Suprapubic skin (tissue), 4 donors: ENCODE measurements around the gene MRPL27. TPM values are rescaled to one million over a fixed set of nuclear protein-coding genes. Genes with fewer than 3 reads are reported as not detected.

ENCODE experiments used
- DNase-seq, 2 donors: peaks; one replicate each; pipeline ENCODE4 v3.0.0-alpha.2; 2019; ENCODE audit warnings: low spot score in 2 of 2
- H3K27ac ChIP-seq: fragments of 200-600 bp; sonication (generic); one replicate; pipeline ENCODE4 v1.5.1; 2019
- H3K27me3 ChIP-seq: fragments of 200-600 bp; sonication (generic); one replicate; pipeline ENCODE4 v1.5.1; 2019
- H3K36me3 ChIP-seq: fragments of 200-600 bp; sonication (generic); one replicate; pipeline ENCODE4 v1.5.1; 2019
- H3K4me1 ChIP-seq: fragments of 200-600 bp; sonication (generic); one replicate; pipeline ENCODE4 v1.5.1; 2019
- H3K4me3 ChIP-seq: fragments of 200-600 bp; sonication (generic); one replicate; pipeline ENCODE4 v1.5.1; 2019; ENCODE audit warnings: mild to moderate bottlenecking
- H3K9me3 ChIP-seq: fragments of 200-600 bp; sonication (generic); one replicate; pipeline ENCODE4 v1.5.1; 2019
- EP300 ChIP-seq: sonication (generic); formaldehyde crosslinking; IDR thresholded peaks from one replicate; pipeline ENCODE4 v1.6.1; 2017; ENCODE audit warnings: antibody characterized with exemption
- POLR2A ChIP-seq, 2 donors: fragments of 450-650 bp; IDR thresholded peaks; one replicate each; pipeline ENCODE4 v1.6.1; 2017; ENCODE audit warnings: antibody characterized with exemption in 2 of 2, mild to moderate bottlenecking in 2 of 2, moderate library complexity in 2 of 2
- POLR2AphosphoS5 ChIP-seq, 3 donors: sonication (generic); formaldehyde crosslinking; IDR thresholded peaks; one replicate each; pipeline ENCODE4 v1.6.1; 2017; ENCODE audit warnings: antibody characterized with exemption in 3 of 3
- WGBS: methylation state at CpG from one replicate; pipeline ENCODE4 v1.1.5; 2018; 5-methylcytosine and 5-hydroxymethylcytosine counted together
- total RNA-seq, 4 donors: library from RNA; depleted of rRNA; stranded (reverse); fragments of >200 nt; gene quantifications; one replicate each; pipeline ENCODE4 v1.1.0, GENCODE V29; 2016
- TF ChIP-seq, protein P1 (sequence below), 2 donors: fragments of 200-600 bp in 1 of 2; fragments of 450-650 bp in 1 of 2; sonication (generic) in 1 of 2; IDR thresholded peaks; one replicate each; pipeline ENCODE4 v1.5.1; 2016 to 2019; ENCODE audit warnings: antibody characterized with exemption in 2 of 2, mild to moderate bottlenecking in 1 of 2, moderate library complexity in 1 of 2

The MRPL27 gene
- total RNA-seq, 4 donors from 2014 or later = 60.3 to 87.7 (median 65.3) TPM

DNA sequence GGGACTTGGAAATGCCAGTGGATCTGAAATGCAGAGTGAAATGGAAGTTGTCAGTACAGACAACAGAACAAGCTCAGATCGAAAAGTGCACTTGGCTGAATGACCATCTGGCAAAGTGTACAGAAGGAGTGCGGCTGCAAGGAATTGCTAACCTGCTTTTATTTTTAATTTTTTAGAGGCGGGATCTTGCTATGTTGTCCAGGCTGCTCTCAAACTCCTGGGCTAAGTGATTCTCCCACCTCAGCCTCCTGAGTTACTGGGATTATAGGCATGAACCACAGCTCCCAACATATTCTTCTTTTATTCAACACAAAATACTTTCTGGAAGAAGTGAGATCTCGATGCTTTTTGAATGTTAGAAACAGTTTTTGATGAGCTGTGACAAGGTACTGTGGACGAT is 20.7 kb upstream of the MRPL27 start:
- H3K27ac ChIP-seq = no peak overlapping the region
- WGBS = 91% methylated on average over 5 of the region's 5 CpGs
- H3K9me3 ChIP-seq = no peaks in the 10 kb centered on the region
- peaks cover 53% of the 10 kb centered on the region for H3K36me3 ChIP-seq
- TF ChIP-seq, protein P1, sequence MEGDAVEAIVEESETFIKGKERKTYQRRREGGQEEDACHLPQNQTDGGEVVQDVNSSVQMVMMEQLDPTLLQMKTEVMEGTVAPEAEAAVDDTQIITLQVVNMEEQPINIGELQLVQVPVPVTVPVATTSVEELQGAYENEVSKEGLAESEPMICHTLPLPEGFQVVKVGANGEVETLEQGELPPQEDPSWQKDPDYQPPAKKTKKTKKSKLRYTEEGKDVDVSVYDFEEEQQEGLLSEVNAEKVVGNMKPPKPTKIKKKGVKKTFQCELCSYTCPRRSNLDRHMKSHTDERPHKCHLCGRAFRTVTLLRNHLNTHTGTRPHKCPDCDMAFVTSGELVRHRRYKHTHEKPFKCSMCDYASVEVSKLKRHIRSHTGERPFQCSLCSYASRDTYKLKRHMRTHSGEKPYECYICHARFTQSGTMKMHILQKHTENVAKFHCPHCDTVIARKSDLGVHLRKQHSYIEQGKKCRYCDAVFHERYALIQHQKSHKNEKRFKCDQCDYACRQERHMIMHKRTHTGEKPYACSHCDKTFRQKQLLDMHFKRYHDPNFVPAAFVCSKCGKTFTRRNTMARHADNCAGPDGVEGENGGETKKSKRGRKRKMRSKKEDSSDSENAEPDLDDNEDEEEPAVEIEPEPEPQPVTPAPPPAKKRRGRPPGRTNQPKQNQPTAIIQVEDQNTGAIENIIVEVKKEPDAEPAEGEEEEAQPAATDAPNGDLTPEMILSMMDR (IDR thresholded peaks at IDR 0.05) = no peak
- no peak for TF ChIP-seq EP300
- no peak for TF ChIP-seq POLR2AphosphoS5 (IDR thresholded peaks at IDR 0.05)
- TF ChIP-seq POLR2A (IDR thresholded peaks at IDR 0.05) = no peak
- H3K27me3 ChIP-seq = no peaks in the 10 kb centered on the region
- no peak for DNase-seq
- H3K4me1 ChIP-seq = peaks cover 28% of the 10 kb centered on the region
- H3K4me3 ChIP-seq = no peak overlapping the region

DNA sequence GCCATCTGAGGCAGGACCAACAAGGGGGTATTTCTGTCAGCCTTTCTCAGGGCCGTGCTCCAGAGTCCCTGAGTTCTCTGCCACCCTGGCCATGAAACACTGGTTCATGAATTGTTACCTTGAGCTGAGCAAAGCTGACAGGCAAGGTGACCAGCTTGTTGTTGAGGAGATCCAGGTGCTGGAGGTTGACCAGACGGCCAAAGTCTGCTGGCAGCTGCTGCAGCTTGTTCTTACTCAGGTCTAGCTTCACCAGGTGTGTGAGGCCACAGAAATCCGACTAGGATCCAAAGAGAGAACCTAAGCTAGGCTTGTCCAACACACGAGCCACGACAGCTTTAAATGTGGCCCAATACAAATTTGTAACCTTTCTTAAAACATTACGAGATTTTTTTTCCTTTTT is 19.6 kb upstream of the MRPL27 start:
- WGBS = 73% methylated on average over 6 of the region's 6 CpGs
- Histone ChIP-seq H3K4me3 (no peak overlapping the region), H3K4me1 (peaks cover 23% of the 10 kb centered on the region), H3K36me3 (peaks cover 63% of the 10 kb centered on the region), H3K9me3 (no peaks in the 10 kb centered on the region), H3K27me3 (no peaks in the 10 kb centered on the region), H3K27ac (no peak overlapping the region)
- DNase-seq = no peak
- no peak for TF ChIP-seq POLR2AphosphoS5 (IDR thresholded peaks at IDR 0.05)

DNA sequence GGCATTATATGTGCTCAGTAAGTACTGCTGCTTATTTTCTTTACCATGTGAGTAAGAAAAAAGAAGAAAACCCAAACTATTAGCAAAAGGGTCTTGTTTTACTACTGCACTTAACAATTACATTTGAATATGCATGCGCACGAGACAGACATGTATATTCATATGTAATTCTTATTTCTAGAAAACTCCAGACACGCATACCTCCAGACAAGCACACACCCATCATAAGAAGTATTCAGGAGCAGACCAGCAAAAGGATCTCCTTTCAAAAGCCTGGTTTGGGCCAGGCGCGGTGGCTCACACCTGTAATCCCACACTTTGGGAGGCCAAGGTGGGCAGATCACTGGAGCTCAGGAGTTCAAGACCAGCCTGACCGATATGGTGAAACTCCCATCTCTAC is 16.6 kb upstream of the MRPL27 start:
- 100% methylated on average over 6 of the region's 6 CpGs for WGBS
- H3K36me3 ChIP-seq = peaks cover 94% of the 10 kb centered on the region
- H3K9me3 ChIP-seq = no peaks in the 10 kb centered on the region
- H3K4me1 ChIP-seq = no peaks in the 10 kb centered on the region
- no peak overlapping the region for H3K27ac ChIP-seq
- TF ChIP-seq EP300 (no peak), POLR2AphosphoS5 (IDR thresholded peaks at IDR 0.05) (no peak), POLR2A (IDR thresholded peaks at IDR 0.05) (no peak)
- TF ChIP-seq, protein P1 (IDR thresholded peaks at IDR 0.05) = no peak
- no peaks in the 10 kb centered on the region for H3K27me3 ChIP-seq
- DNase-seq = no peak
- no peak overlapping the region for H3K4me3 ChIP-seq

DNA sequence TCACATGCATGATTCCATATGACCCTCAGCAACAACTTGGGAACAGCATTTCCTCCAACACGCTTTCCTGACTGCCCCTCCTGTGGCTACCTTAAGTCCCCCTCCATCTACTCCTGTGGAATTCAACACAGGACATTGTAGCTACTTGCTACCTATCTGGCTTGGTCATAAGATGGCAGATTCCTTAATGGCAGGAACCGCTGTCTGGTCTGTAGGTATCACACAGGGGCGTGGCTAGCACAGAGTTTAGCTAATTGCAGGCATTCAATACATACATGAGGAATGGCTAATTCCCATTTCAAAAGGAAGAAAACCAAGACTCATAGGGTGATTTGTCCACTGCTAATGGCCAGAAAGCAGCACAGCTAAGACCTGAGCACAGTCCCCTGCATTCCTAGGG is 15.7 kb upstream of the MRPL27 start:
- H3K27me3 ChIP-seq = no peaks in the 10 kb centered on the region
- H3K4me1 ChIP-seq = no peaks in the 10 kb centered on the region
- WGBS = 96% methylated on average over 3 of the region's 3 CpGs
- no peaks in the 10 kb centered on the region for H3K9me3 ChIP-seq
- no peak overlapping the region for H3K4me3 ChIP-seq
- no peak overlapping the region for H3K27ac ChIP-seq
- no peak for DNase-seq
- TF ChIP-seq POLR2A (IDR thresholded peaks at IDR 0.05) = no peak
- TF ChIP-seq POLR2AphosphoS5 (IDR thresholded peaks at IDR 0.05) = no peak
- peaks cover 96% of the 10 kb centered on the region for H3K36me3 ChIP-seq

DNA sequence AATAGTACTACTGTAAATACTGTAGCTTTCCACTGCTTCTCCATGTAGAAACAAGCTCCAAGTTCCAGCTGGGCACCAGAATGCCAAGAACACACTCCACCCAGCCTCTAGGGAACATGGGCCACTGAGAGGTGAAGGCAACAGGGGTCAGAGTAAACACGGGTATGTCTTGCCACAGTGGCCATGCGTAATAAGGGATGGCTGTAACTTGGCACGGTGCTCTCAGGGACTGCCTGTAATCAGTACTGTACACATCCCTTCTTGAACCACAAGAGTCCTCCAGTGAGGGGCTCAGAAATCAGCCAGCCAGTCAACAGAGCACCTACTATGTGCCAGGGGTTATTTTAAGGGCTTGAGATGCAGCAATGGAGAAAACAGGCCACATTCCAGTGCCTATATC is 13.5 kb upstream of the MRPL27 start:
- TF ChIP-seq POLR2A (IDR thresholded peaks at IDR 0.05) (no peak), EP300 (no peak)
- H3K36me3 ChIP-seq = peaks cover 94% of the 10 kb centered on the region
- no peak overlapping the region for H3K27ac ChIP-seq
- H3K9me3 ChIP-seq = no peaks in the 10 kb centered on the region
- 56% methylated on average over 3 of the region's 3 CpGs for WGBS
- H3K4me3 ChIP-seq = no peak overlapping the region
- H3K27me3 ChIP-seq = no peaks in the 10 kb centered on the region
- DNase-seq = no peak
- peaks cover 4% of the 10 kb centered on the region for H3K4me1 ChIP-seq

DNA sequence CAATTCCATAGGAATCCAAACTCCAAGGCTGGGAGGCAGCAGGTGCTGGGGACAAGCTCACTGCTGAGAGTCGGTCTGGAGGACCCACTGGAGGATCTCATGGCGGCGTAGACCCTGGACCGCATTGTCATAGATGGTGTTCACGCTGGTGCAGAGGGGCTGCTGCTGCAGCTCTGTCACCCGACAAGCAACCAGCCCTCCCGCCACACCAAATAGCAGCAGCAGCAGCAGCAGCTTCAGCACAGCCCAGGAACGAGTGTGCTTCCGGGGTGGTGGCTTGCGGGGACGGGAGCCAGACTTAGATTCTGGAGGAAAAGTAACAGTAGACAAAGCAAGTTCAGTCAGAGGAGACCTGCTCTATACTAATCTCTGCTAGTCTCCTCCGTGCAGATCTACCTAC is 9.9 kb upstream of the MRPL27 start:
- 85% methylated on average over 12 of the region's 12 CpGs for WGBS
- peaks cover 4% of the 10 kb centered on the region for H3K4me1 ChIP-seq
- H3K27me3 ChIP-seq = no peaks in the 10 kb centered on the region
- peaks cover 74% of the 10 kb centered on the region for H3K36me3 ChIP-seq
- no peak for DNase-seq
- no peaks in the 10 kb centered on the region for H3K9me3 ChIP-seq
- no peak overlapping the region for H3K27ac ChIP-seq
- H3K4me3 ChIP-seq = no peak overlapping the region
- TF ChIP-seq, protein P1 (IDR thresholded peaks at IDR 0.05) = no peak
- no peak for TF ChIP-seq EP300
- TF ChIP-seq POLR2A (IDR thresholded peaks at IDR 0.05) = no peak
- no peak for TF ChIP-seq POLR2AphosphoS5 (IDR thresholded peaks at IDR 0.05)

DNA sequence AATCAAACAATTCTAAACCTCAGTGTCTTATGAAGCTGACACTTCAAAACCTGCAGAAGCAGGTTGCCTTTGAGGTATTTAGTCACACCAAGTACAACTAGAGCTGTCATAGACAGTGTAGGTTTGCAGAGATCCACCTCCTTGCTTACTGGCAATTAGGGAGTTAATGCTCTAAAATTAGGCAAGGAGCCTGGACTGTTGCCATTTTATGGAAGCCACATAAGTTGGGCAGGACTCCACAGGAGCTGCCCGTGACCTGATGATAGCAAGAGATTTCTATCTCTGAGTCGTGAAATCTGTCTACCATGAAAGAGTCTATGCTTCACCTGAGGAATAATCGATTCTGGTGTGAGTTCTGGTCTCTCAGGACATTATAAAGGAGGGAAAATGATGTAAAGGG is 8.9 kb upstream of the MRPL27 start:
- no peak overlapping the region for H3K27ac ChIP-seq
- no peaks in the 10 kb centered on the region for H3K27me3 ChIP-seq
- no peaks in the 10 kb centered on the region for H3K9me3 ChIP-seq
- WGBS = 21% methylated on average over 3 of the region's 3 CpGs
- H3K4me3 ChIP-seq = no peak overlapping the region
- TF ChIP-seq, protein P1 (IDR thresholded peaks at IDR 0.05) = no peak
- TF ChIP-seq EP300 = no peak
- no peak for TF ChIP-seq POLR2A (IDR thresholded peaks at IDR 0.05)
- no peak for TF ChIP-seq POLR2AphosphoS5 (IDR thresholded peaks at IDR 0.05)
- peaks cover 64% of the 10 kb centered on the region for H3K36me3 ChIP-seq
- no peak for DNase-seq
- H3K4me1 ChIP-seq = peaks cover 4% of the 10 kb centered on the region
